ENCODE data around the gene GJC3.
"Not testable (repeated sequence)": the region's sequence is repeated elsewhere in the genome, so short reads cannot be mapped to it uniquely, and the experiment has no call there.

GJC3 gene, protein sequence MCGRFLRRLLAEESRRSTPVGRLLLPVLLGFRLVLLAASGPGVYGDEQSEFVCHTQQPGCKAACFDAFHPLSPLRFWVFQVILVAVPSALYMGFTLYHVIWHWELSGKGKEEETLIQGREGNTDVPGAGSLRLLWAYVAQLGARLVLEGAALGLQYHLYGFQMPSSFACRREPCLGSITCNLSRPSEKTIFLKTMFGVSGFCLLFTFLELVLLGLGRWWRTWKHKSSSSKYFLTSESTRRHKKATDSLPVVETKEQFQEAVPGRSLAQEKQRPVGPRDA

DNA sequence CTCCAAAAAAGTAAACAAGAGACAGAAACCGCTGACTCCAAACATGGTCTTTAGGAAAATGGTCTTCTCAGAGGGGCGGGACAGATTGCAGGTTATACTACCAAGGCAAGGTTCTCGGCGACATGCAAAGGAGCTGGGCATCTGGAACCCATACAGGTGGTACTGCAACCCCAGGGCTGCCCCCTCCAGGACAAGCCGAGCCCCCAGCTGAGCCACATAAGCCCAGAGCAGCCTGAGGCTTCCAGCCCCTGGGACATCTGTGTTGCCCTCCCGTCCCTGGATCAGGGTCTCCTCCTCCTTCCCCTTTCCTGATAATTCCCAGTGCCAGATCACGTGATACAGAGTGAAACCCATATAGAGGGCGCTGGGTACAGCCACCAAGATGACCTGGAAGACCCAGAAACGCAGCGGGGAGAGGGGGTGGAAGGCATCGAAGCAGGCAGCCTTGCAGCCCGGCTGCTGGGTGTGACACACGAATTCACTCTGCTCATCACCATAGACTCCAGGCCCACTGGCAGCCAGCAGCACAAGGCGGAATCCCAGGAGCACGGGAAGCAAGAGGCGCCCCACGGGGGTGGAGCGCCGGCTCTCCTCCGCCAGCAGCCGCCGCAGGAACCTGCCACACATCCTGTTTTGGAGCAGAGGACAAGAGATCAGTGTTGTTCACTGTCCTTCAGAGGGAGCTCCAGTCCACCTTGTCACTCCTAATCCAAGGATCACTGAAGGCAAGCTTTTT, at the start of gene GJC3:
Gene GJC3, minus strand, starts transcription at position 627 of the 736 bp plus-strand sequence. Its CDS starts 0 bp downstream, at position 627.
- peak; percentile 74 for DNase-seq (ENCODE audit: low spot score)

- DNase-seq (ENCODE audit: low spot score), result no peak
Observed at GRCh38 chr7:99976626-99977025, 47.2 kb upstream of the GJC3 start.

- DNase-seq (ENCODE audit: low spot score), result no peak
Observed at GRCh38 chr7:99975782-99976521, 46.5 kb upstream of the GJC3 start, which contains the start of gene AZGP1. TSS of gene AZGP1 (minus strand) at chr7:99976031. CDS start at chr7:99976020, 11 bp downstream.

- no peak for DNase-seq (ENCODE audit: low spot score)
Observed at GRCh38 chr7:99974681-99975080, 45.3 kb upstream of the GJC3 start.

DNA sequence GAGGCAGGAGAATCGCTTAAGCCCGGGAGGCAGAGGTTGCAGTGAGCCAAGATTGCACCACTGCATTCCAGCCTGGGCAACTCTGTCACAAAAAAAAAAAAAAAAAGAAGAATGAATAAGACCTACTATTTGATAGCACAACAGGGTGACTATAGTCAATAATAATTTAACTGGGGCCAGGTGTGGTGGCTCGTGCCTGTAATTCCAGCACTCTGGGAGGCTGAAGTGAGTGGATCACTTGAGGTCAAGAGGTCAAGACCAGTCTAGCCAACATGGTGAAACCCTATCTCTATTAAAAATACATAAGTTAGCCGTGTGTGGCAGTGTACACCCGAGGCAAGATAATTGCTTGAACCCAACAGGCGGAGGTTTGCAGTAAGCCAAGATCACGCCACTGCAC, 44.4 kb upstream of the GJC3 start:
- DNase-seq (ENCODE audit: low spot score), result not testable (repeated sequence)

GRCh38 chr7:99971242-99971641, 41.8 kb upstream of the GJC3 start:
- DNase-seq (ENCODE audit: low spot score), result no peak

- DNase-seq (ENCODE audit: low spot score), result not testable (repeated sequence)
Observed at GRCh38 chr7:99969813-99970212, 40.4 kb upstream of the GJC3 start.

- no peak for DNase-seq (ENCODE audit: low spot score)
Observed at GRCh38 chr7:99969298-99969697, 39.9 kb upstream of the GJC3 start.

GRCh38 chr7:99958564-99959227, 29.3 kb upstream of the GJC3 start:
- no peak for DNase-seq (ENCODE audit: low spot score)

GRCh38 chr7:99955247-99955646, 25.8 kb upstream of the GJC3 start:
- no peak for DNase-seq (ENCODE audit: low spot score)

DNA sequence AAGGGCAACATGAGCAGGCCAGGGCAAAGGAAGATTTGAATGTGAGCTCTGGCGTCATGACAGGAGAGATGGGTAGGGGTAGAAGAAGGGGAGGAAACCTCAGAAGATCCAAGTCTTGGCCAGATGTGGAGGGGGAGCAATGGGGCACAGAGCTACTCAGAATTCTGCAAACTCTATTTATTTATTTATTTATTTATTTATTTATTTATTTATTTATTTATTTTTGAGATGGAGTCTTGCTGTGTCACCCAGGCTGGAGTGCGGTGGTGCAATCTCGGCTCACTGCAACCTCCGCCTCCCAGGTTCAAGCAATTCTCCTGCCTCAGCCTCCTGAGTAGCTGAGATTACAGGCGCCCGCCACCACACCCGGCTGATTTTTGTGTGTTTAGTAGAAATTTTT, 25.2 kb upstream of the GJC3 start:
- DNase-seq (ENCODE audit: low spot score), result not testable (repeated sequence)

DNA sequence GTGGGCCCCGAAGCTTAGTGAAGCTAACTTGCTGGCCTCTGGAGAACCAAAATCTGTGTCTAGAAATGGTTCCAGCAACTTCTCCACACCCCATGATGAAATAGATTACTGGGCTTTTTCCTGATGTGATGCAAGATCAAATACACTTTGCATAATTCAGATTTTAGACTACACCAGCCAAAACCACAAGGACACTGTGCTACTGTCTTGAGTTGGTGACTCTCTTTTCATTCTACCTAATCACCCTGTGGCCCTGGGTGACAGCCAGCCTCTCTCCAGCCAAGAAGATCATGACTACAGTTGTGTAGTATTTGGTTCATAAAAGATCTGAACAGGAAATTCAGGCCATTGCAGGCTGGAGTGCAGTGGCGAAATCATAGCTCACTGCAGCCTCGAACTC, 24.2 kb upstream of the GJC3 start:
- no peak for DNase-seq (ENCODE audit: low spot score)

- DNase-seq (ENCODE audit: low spot score), result not testable (repeated sequence)
Observed at GRCh38 chr7:99952649-99953048, 23.2 kb upstream of the GJC3 start.

DNA sequence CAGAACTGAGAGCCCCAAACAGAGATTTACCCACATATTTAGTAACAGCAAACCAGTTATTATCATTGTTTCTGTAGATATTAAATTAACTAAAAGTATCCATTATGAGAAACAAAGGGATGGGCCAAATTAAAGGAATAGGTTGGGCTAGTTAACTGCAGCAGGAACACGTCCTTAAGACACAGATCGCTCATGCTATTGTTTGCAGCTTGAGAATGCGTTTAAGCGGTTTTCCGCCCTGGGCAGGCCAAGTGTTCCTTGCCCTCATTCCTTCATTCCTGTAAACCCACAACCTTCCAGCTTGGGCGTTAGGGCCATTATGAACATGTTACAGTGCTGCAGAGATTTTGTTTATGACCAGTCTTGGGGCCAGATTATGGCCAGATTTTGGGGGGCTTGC, 21.4 kb upstream of the GJC3 start:
- not testable (repeated sequence) for DNase-seq (ENCODE audit: low spot score)

DNA sequence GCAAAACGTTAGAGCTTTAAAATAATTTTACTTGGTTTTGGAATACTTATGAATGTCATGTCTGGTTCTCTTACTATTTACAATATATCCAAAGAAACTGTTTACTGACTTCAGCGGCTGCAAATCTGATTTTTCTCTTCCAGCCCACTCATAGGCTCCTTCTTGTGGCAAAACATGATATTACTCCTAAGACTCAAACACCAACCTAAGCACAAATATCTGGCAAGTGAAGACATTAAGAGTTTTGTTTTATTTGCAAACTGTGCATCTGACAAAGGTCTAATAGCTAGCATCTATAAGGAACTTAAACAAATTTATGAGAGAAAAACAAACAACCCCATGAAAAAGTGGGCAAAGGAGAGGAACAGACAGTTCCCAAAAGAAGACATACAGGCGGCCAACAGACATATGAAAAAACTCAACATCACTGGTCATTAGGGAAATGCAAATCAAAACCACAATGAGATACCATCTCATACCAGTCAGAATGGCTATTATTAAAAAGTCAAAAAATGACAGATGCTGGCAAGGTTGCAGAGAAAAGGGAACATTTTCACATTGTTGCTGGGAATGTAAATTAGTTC, 20.3 kb upstream of the GJC3 start:
- no peak for DNase-seq (ENCODE audit: low spot score)

GRCh38 chr7:99947608-99948007, 18.2 kb upstream of the GJC3 start:
- no peak for DNase-seq (ENCODE audit: low spot score)

DNA sequence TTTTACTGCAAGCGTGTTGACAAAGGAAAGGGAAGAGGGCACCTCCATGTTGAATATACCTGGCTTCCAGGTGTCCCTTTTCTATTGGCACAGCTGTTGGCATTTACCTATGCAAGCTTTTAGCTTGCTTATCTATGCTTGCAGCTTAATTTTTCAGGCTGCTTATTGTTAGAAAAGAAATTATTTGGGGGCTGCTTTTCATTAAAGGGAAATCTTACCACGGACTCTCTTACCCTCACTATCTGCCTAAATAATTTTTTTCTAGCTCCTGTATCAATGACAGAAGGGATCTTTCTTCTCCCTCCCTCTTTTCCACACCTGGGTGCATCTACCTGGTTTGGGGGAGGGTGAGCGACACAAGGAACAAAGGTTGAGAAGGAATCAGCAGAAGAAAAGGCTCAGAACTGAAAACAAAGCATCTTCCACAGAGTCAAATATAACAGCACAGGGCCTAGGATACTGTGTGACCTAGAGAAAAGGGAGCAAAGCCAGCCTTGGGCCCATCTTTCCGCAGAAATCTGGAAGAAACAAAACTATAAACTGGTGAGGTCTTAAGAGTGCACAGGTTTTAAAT, 15.2 kb upstream of the GJC3 start:
- DNase-seq (ENCODE audit: low spot score), result no peak

- DNase-seq (ENCODE audit: low spot score), result no peak
Observed at GRCh38 chr7:99943641-99944496, 14.4 kb upstream of the GJC3 start.

GRCh38 chr7:99938296-99938695, 8.9 kb upstream of the GJC3 start:
- no peak for DNase-seq (ENCODE audit: low spot score)

- not testable (repeated sequence) for DNase-seq (ENCODE audit: low spot score)
Observed at GRCh38 chr7:99935009-99935408, 5.6 kb upstream of the GJC3 start.

DNA sequence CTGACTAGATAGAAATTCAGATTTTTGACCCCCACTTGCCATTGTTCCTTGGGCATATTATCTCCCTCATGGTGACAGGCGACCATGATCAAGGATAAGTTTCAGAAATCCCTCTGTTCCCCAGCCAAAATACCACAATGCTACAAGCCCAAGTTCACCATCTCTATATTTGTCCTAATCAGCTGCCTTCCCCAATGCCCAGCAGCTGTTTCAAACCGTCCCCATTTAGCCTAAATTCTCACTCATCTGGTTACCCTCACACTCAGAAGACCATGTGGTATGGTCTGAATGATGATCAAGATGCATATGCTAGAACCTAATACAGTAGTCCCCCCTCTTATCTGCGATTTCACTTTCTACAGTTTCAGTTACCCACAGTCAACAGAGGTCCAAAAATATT, 956 bp upstream of the GJC3 start:
- no peak for DNase-seq (ENCODE audit: low spot score)
